Measurements from ENCODE around the gene TM9SF1. TPM values are rescaled to one million over a fixed set of nuclear protein-coding genes. Genes with fewer than 3 reads are reported as not detected.

The TM9SF1 gene
- total and polyA plus RNA-seq, 2 of the 13 experiments (the other 11 are each of a cell fraction or from before 2014, with no cell fraction given): 83.2 to 110 TPM

DNA sequence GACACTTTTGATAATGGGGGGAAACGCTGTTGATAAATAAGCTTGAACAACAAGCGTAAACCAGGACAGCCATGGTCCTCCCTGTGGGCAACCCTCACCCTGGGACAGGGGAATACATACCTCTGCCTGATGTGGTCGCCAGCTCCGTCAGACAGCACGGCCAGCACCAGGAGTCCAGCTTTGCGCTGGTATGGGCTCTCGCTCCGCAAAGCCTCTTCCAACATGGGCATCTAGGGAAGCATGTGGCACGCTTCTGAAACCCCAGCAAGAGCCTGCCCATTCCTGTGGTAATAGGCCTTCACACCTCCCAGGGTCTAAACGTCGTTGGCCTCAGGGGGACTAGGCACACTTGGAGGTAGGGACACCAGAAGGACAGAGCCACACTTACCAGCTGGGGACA, 9.5 kb downstream of the TM9SF1 start:
- in situ Hi-C loops (cut with HindIII; ENCODE audit: extremely low pct_ligation_motif_present, low pct_unique_long_range_greater_than_20kb) (no loop called here), intact Hi-C loops (cut with micrococcal nuclease; ENCODE audit: unreplicated experiment) (no loop called here)
- no peak for DNase-seq (ENCODE audit: low spot score)
- CTCF ChIA-PET (ENCODE audit: low intra/inter-chr PET ratio, low total read pairs): no interaction called here
- no peaks in the 10 kb centered on the region for H3K27me3 ChIP-seq (ENCODE audit: control insufficient read depth in 1 of 2, insufficient read depth in 2 of 2, low read length in 2 of 2)
- no peak overlapping the region for H3K4me2 ChIP-seq (ENCODE audit: low read depth, low read length)
- no peak overlapping the region for H3K9ac ChIP-seq (ENCODE audit: insufficient read depth, low read depth, low read length)
- no peaks in the 10 kb centered on the region for H3K9me3 ChIP-seq (ENCODE audit: low read length)
- POLR2A ChIA-PET: interaction anchor here (0.9 to 8.1 kb wide), 7 partner anchors 8 to 71 kb away, joined by 3 to 65 read pairs (median 11); partner anchors contain the start of genes CHMP4A, DCAF11, EMC9 and IRF9
- FAIRE-seq: no peak
- no peak overlapping the region for H3K27ac ChIP-seq (ENCODE audit: extremely low read length, insufficient read depth, low read length)
- TF ChIP-seq EED (CRISPR knock-in tag; IDR thresholded peaks at IDR 0.05) (0 out of 2 replicates have a peak, but pooled peaks have one; percentile 20), ZNF329 (CRISPR knock-in tag; IDR thresholded peaks at IDR 0.05; ENCODE audit: low read depth) (0 out of 2 replicates have a peak, but pooled peaks have one; percentile 6), TBP (CRISPR knock-in tag; IDR thresholded peaks at IDR 0.05) (no peak)
- no peak overlapping the region for H3K4me3 ChIP-seq (replicated peaks in 1 of 3; ENCODE audit: insufficient read depth in 1 of 3, low read depth in 2 of 3, low read length in 3 of 3)
- H3K79me2 ChIP-seq (ENCODE audit: insufficient read depth, low read length): peaks cover 15% of the 10 kb centered on the region
- no peaks in the 10 kb centered on the region for H4K20me1 ChIP-seq (ENCODE audit: insufficient read depth, low read length)
- 92% methylated on average over 11 of the region's 11 CpGs for WGBS (ENCODE audit: low lambda C conversion rate)
- ATAC-seq: no peak
- peaks cover 24% of the 10 kb centered on the region for H3K4me1 ChIP-seq (ENCODE audit: insufficient read depth, low read length)
- H3K36me3 ChIP-seq (replicated peaks in 1 of 2; ENCODE audit: control insufficient read depth in 1 of 2, insufficient read depth in 2 of 2, low read length in 2 of 2): peaks cover 71 to 75% of the 10 kb centered on the region in 2 experiments
- no TSS peak for BruUV-seq (replicated peaks)
- H2AFZ ChIP-seq (ENCODE audit: low read length): no peak overlapping the region

DNA sequence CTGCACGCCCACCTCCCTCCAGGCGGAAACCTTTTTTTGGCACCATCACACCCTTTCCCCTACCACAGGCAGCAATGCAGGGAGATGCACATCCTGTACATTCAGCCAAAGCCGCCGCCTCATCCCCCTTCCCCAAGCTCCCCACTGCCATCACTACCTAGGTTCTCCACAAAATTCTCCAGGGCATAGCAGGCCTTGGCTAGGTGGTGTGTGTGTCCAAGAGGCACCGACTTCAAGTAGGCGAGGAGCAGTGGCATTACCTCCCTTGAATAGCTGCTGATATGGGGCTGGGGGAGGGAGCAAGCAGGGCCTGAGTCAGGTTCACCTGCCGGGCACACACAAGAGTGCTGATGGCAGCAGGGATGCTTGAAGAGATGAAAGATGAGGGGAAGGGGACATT, 10.2 kb downstream of the TM9SF1 start:
- H2AFZ ChIP-seq (ENCODE audit: low read length): no peak overlapping the region
- DNase-seq (ENCODE audit: low spot score) (no peak), FAIRE-seq (no peak), ATAC-seq (no peak)
- in situ Hi-C loops (cut with HindIII; ENCODE audit: extremely low pct_ligation_motif_present, low pct_unique_long_range_greater_than_20kb): no loop called here
- BruUV-seq (replicated peaks): no TSS peak
- CTCF ChIA-PET (ENCODE audit: low intra/inter-chr PET ratio, low total read pairs): no interaction called here
- H3K4me1 ChIP-seq (ENCODE audit: insufficient read depth, low read length): peaks cover 24% of the 10 kb centered on the region
- no peaks in the 10 kb centered on the region for H3K27me3 ChIP-seq (ENCODE audit: control insufficient read depth in 1 of 2, insufficient read depth in 2 of 2, low read length in 2 of 2)
- intact Hi-C loops (cut with micrococcal nuclease; ENCODE audit: unreplicated experiment): no loop called here
- H3K4me2 ChIP-seq (ENCODE audit: low read depth, low read length): no peak overlapping the region
- no peak overlapping the region for H3K9ac ChIP-seq (ENCODE audit: insufficient read depth, low read depth, low read length)
- peaks cover 15% of the 10 kb centered on the region for H3K79me2 ChIP-seq (ENCODE audit: insufficient read depth, low read length)
- WGBS (ENCODE audit: low lambda C conversion rate): 97% methylated on average over 7 of the region's 7 CpGs
- no peaks in the 10 kb centered on the region for H3K9me3 ChIP-seq (ENCODE audit: low read length)
- H3K36me3 ChIP-seq (replicated peaks in 1 of 2; ENCODE audit: control insufficient read depth in 1 of 2, insufficient read depth in 2 of 2, low read length in 2 of 2): peaks cover 73 to 77% of the 10 kb centered on the region in 2 experiments
- no peaks in the 10 kb centered on the region for H4K20me1 ChIP-seq (ENCODE audit: insufficient read depth, low read length)
- H3K27ac ChIP-seq (ENCODE audit: extremely low read length, insufficient read depth, low read length): no peak overlapping the region
- POLR2A ChIA-PET: interaction anchor here (0.9 to 8.1 kb wide), 7 partner anchors 10 to 44 kb away, joined by 3 to 53 read pairs (median 4); partner anchors contain the start of genes CHMP4A, EMC9, IRF9 and TM9SF1
- no peak overlapping the region for H3K4me3 ChIP-seq (replicated peaks in 1 of 3; ENCODE audit: insufficient read depth in 1 of 3, low read depth in 2 of 3, low read length in 3 of 3)
- no peak for TF ChIP-seq PHF5A (CRISPR knock-in tag; IDR thresholded peaks at IDR 0.05; ENCODE audit: low read depth, unreplicated experiment)
- no peak for TF ChIP-seq HDAC2 (CRISPR knock-in tag; IDR thresholded peaks at IDR 0.05)
- TF ChIP-seq, protein P1, sequence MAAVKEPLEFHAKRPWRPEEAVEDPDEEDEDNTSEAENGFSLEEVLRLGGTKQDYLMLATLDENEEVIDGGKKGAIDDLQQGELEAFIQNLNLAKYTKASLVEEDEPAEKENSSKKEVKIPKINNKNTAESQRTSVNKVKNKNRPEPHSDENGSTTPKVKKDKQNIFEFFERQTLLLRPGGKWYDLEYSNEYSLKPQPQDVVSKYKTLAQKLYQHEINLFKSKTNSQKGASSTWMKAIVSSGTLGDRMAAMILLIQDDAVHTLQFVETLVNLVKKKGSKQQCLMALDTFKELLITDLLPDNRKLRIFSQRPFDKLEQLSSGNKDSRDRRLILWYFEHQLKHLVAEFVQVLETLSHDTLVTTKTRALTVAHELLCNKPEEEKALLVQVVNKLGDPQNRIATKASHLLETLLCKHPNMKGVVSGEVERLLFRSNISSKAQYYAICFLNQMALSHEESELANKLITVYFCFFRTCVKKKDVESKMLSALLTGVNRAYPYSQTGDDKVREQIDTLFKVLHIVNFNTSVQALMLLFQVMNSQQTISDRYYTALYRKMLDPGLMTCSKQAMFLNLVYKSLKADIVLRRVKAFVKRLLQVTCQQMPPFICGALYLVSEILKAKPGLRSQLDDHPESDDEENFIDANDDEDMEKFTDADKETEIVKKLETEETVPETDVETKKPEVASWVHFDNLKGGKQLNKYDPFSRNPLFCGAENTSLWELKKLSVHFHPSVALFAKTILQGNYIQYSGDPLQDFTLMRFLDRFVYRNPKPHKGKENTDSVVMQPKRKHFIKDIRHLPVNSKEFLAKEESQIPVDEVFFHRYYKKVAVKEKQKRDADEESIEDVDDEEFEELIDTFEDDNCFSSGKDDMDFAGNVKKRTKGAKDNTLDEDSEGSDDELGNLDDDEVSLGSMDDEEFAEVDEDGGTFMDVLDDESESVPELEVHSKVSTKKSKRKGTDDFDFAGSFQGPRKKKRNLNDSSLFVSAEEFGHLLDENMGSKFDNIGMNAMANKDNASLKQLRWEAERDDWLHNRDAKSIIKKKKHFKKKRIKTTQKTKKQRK (IDR thresholded peaks at IDR 0.05; ENCODE audit: low read length): no peak
- TF ChIP-seq, protein P2, sequence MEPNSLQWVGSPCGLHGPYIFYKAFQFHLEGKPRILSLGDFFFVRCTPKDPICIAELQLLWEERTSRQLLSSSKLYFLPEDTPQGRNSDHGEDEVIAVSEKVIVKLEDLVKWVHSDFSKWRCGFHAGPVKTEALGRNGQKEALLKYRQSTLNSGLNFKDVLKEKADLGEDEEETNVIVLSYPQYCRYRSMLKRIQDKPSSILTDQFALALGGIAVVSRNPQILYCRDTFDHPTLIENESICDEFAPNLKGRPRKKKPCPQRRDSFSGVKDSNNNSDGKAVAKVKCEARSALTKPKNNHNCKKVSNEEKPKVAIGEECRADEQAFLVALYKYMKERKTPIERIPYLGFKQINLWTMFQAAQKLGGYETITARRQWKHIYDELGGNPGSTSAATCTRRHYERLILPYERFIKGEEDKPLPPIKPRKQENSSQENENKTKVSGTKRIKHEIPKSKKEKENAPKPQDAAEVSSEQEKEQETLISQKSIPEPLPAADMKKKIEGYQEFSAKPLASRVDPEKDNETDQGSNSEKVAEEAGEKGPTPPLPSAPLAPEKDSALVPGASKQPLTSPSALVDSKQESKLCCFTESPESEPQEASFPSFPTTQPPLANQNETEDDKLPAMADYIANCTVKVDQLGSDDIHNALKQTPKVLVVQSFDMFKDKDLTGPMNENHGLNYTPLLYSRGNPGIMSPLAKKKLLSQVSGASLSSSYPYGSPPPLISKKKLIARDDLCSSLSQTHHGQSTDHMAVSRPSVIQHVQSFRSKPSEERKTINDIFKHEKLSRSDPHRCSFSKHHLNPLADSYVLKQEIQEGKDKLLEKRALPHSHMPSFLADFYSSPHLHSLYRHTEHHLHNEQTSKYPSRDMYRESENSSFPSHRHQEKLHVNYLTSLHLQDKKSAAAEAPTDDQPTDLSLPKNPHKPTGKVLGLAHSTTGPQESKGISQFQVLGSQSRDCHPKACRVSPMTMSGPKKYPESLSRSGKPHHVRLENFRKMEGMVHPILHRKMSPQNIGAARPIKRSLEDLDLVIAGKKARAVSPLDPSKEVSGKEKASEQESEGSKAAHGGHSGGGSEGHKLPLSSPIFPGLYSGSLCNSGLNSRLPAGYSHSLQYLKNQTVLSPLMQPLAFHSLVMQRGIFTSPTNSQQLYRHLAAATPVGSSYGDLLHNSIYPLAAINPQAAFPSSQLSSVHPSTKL (CRISPR knock-in tag; IDR thresholded peaks at IDR 0.05): no peak
- no peak for TF ChIP-seq NFE2L2 (IDR thresholded peaks at IDR 0.05; ENCODE audit: low read length)
- TF ChIP-seq, protein P3, sequence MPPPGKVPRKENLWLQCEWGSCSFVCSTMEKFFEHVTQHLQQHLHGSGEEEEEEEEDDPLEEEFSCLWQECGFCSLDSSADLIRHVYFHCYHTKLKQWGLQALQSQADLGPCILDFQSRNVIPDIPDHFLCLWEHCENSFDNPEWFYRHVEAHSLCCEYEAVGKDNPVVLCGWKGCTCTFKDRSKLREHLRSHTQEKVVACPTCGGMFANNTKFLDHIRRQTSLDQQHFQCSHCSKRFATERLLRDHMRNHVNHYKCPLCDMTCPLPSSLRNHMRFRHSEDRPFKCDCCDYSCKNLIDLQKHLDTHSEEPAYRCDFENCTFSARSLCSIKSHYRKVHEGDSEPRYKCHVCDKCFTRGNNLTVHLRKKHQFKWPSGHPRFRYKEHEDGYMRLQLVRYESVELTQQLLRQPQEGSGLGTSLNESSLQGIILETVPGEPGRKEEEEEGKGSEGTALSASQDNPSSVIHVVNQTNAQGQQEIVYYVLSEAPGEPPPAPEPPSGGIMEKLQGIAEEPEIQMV (CRISPR knock-in tag; IDR thresholded peaks at IDR 0.05; ENCODE audit: low read depth): no peak
- no peak for TF ChIP-seq CBX1 (IDR thresholded peaks at IDR 0.05; ENCODE audit: low read depth)
